ENCODE measurements around the gene NTM. TPM values are rescaled to one million over a fixed set of nuclear protein-coding genes. Genes with fewer than 3 reads are reported as not detected.

Gene NTM
- total RNA-seq, 2 donors from 2014 or later, result 1.0 to 1.7 TPM

DNA sequence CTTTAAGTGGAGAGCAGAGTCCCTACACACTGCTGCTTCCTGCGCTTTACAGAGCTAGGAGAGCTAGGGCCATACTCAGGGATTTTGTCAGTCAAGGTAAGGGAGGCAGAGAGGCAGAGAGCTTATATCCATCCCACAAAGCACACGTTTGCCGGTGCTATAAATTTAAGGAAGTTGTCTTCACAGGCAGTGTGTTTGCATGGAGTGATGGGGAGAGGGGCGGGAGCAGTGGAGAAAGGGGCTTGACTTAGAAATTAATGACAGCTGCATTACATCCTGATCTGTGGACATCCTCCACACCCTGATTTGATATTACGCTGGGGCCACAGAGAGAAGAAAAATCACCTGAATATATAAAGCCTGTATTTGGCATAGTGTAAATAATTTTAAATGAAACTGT is 84.1 kb downstream of the NTM start:
- no peak for ATAC-seq
- intact Hi-C loops (cut with DNase I, micrococcal nuclease), result no loop called here
- DNase-seq, result no peak

DNA sequence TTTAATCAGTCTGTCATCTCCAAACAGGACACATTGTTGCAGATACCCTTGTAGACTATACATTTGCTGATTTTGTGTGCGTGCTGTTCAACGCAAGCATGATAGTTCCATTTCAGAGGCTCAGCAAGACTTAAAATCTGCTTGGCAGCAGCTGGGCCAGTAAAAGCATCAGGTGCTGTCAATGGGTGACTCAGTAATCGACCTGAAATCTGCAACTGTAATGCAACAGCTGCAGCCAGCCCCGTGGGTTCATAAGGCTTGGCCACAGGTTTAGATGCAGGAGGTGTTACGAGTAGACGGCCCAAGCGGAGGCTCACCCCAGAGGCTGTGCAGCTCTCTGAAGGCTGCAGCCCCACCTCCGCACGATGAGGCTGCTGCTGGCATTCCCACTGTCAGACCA is 84.6 kb downstream of the NTM start:
- DNase-seq, result no peak
- intact Hi-C loops (cut with DNase I, micrococcal nuclease), result no loop called here
- ATAC-seq, result no peak

GRCh38 chr11:131455843-131456704 is 85.7 kb downstream of the NTM start:
- intact Hi-C loops (cut with DNase I, micrococcal nuclease), result no loop called here
- no peak for ATAC-seq
- DNase-seq, result no peak

- intact Hi-C loops (cut with DNase I, micrococcal nuclease), result no loop called here
- ATAC-seq (no peak), DNase-seq (no peak)
Observed at GRCh38 chr11:131457163-131457562, 86.7 kb downstream of the NTM start.

DNA sequence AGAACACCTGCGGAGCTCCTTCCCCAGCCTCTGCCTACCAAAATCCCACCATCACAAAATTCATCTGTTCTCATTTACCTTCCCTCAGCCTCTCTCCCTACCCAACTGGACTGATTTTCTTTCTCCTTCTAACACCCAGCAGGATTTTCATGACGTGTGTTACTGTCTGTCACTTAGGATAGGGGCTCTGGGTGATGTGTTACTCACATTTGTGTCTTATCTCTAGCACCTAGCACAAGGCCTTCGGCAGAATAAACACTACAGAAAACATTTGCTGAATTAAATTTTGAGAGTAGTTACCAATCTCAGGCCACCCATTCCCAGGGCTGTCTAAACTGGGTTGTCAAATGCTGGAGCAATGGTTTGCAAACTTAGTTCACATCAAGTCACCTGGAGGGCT is 88.0 kb downstream of the NTM start:
- ATAC-seq (no peak), DNase-seq (no peak)
- intact Hi-C loops (cut with DNase I, micrococcal nuclease), result no loop called here

GRCh38 chr11:131460931-131461330 is 90.5 kb downstream of the NTM start:
- DNase-seq, result no peak
- intact Hi-C loops (cut with DNase I, micrococcal nuclease), result no loop called here
- ATAC-seq, result no peak

DNA sequence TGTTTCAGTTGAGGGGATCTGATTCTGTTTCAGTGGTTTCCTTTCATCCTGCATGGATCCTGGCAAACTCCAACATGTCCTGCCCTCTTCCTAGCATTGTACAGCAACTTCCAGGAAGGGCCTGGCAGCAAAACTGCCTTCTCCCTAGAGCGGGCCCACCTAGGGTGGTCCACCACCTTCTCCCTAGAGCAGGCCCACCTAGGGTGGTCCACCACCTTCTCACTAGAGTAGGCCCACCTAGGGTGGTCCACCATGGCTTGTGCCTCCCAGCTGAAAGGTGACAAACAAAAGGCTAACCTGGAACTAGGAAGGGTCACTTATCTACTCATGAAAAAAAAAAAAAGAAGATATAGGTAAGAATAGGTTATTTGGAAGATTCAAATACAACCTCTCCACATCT is 92.2 kb downstream of the NTM start:
- intact Hi-C loops (cut with DNase I, micrococcal nuclease), result no loop called here
- DNase-seq (no peak), ATAC-seq (no peak)

DNA sequence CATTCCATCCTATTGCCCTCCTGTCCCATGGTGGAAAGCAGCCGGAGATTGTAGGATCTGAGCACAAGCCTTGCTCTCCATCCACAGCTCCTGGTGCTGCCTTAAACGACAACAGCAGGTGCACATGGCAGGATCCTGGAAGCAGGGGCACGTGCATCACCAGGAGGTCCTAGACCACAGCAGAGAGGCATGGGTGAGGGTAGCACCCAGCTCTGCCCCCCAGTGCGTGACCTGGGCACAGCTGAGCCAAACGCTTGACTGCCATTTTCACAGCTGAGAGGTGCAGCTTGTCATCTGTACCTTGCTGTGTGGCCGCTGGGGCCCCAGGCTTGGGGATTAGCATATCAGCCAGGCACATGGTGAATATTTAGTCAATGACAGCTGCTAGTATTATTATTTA is 92.7 kb downstream of the NTM start:
- intact Hi-C loops (cut with DNase I, micrococcal nuclease), result no loop called here
- ATAC-seq (no peak), DNase-seq (no peak)

- DNase-seq, result no peak
- intact Hi-C loops (cut with DNase I, micrococcal nuclease), result no loop called here
- ATAC-seq, result no peak
Observed at GRCh38 chr11:131463649-131464425, 93.4 kb downstream of the NTM start.

DNA sequence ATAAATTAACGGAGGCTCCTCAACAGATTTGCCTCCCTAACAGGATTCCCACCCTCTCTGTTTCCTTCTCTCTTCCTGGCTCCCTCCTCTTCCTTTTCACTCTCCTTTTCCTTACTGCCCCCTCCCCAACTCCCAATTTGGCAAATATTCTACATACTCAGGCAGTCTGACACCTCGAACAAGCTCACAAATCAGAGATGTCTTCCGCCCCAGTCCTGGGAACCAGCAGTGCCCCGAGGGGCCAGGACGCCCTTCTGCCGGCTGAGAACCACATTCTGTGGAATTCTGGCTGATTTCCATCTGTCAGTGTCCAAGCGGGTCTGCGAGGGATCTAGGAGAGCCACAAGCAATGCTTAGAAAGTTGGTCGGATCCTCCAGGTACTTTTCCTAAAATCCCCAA is 94.0 kb downstream of the NTM start:
- ATAC-seq (no peak), DNase-seq (no peak)
- intact Hi-C loops (cut with DNase I, micrococcal nuclease), result no loop called here

DNA sequence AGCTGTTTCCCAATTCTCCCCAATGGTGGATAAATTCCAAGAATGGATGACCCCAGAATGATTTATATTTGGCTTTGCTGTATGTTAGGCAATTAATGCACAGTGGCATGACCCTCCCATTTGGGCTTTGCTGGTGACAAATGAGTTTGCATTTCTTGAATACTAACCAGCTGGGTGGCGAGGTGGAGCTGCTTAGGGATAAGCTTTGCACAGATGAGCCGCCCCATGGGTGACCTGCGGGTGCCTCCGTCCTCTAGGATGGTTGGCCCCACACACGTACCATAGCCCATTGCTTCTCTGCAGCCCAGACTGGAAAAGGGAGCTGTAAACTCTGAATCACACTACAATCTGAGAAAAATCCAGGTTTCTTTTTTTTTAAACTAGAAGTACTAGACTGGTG is 94.6 kb downstream of the NTM start:
- DNase-seq (no peak), ATAC-seq (no peak)
- intact Hi-C loops (cut with DNase I, micrococcal nuclease), result no loop called here

GRCh38 chr11:131465746-131466145 is 95.3 kb downstream of the NTM start:
- ATAC-seq (no peak), DNase-seq (no peak)
- intact Hi-C loops (cut with DNase I, micrococcal nuclease), result no loop called here

DNA sequence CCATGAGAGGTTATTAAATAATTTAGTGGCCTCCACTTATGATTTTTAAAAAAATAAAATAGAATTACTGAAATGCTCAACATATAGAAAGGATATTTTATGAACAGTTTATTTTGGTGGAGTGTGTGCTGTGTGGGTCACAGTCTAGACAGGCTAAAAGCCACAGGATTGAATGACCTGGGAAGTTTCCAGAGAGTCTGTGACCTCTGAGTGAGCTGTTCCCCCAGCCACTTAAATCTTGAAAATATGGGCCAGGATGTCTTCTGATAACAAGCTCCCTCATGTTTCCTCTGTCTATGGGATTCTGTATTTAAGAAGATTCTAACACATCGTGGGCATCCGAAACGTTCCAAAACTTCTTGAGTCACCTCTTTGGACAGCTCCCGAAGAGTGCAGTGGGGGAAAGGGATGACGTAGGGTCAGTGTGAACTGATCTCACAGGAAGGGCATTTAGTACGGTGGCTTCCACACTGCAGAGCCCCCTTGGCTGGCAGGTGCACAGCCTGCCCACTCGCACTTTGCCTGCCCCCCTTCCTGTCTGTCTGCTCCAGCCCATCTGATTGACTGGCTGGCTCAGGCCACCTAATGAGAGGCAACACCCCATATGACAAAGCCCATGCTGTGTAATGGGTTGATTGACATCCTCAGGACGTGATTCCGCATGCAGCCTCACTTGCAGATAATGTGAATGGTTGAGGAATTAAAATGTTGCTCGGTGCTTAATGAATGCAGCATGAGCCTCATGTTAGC is 97.4 kb downstream of the NTM start:
- ATAC-seq (no peak), DNase-seq (no peak)
- intact Hi-C loops (cut with DNase I, micrococcal nuclease), result no loop called here

- intact Hi-C loops (cut with DNase I, micrococcal nuclease), result no loop called here
- ATAC-seq, result no peak
- no peak for DNase-seq
Observed at GRCh38 chr11:131468565-131468964, 98.2 kb downstream of the NTM start.

GRCh38 chr11:131470216-131470925 is 100.0 kb downstream of the NTM start:
- DNase-seq (no peak), ATAC-seq (no peak)
- intact Hi-C loops (cut with DNase I, micrococcal nuclease), result no loop called here

- intact Hi-C loops (cut with DNase I, micrococcal nuclease), result no loop called here
- ATAC-seq, result no peak
- DNase-seq, result no peak
Observed at GRCh38 chr11:131471976-131472375, 101.6 kb downstream of the NTM start.

DNA sequence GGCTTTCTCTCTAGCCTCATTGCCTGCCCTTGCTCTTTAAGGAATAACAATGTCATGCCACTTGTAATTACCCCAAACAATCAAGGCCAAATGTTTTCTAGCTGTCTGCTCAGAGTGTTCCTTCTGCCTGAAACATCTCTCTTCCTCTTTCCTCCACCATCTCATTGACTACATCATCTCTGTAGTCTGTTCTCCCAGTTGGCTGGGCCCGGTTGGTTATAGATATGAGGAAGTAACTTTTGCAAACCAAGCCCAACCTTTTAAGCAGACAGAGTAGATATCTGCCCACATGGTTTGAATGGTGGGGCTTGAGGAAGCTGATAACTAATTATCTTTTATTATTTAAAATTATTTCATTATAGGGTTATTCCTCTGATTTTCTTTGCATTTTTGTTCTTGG is 104.5 kb downstream of the NTM start:
- no peak for DNase-seq
- intact Hi-C loops (cut with DNase I, micrococcal nuclease), result no loop called here
- no peak for ATAC-seq

GRCh38 chr11:131476266-131476665 is 105.9 kb downstream of the NTM start:
- DNase-seq (no peak), ATAC-seq (no peak)
- intact Hi-C loops (cut with DNase I, micrococcal nuclease), result no loop called here

DNA sequence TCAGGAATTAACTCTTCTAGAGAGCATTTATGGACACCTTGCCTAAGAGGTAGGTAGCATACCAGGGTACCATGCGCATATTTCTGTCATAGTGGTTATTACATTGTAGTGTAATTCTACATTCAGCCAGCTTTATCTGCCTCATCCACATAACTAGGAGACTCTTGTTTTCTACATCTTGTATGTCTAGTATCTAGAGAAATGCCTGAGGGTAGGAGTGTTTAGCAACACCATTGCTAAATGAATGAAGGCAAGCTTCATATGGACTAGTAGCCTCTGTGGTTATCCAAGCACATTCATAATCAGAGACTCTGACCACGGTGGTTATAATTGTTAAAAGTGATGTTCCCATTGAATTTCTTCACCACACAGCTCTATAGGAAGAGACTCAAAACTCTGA is 107.9 kb downstream of the NTM start:
- ATAC-seq, result no peak
- intact Hi-C loops (cut with DNase I, micrococcal nuclease), result no loop called here
- no peak for DNase-seq
